HCT116 (cell line): ENCODE results near the gene CCDC157.

ENCODE experiments used
- CEBPB ChIP-seq: IDR thresholded peaks from 2 replicates; pipeline ENCODE4 v1.6.1; 2012; ENCODE audit warnings: low read depth
- EZH2 ChIP-seq: fragments of 200-600 bp; sonication (generic); IDR thresholded peaks from 2 replicates; pipeline ENCODE4 v1.6.1; 2017; ENCODE audit warnings: antibody characterized with exemption, mixed run types
- EZH2phosphoT487 ChIP-seq: fragments of 200-600 bp; IDR thresholded peaks from 2 replicates; pipeline ENCODE4 v1.6.1; 2018; ENCODE audit warnings: antibody characterized with exemption, borderline replicate concordance
- RAD21 ChIP-seq: IDR thresholded peaks from 2 replicates; pipeline ENCODE4 v1.6.1; 2012; ENCODE audit warnings: low read depth, mild to moderate bottlenecking
- SP1 ChIP-seq: IDR thresholded peaks from 2 replicates; pipeline ENCODE4 v1.6.1; 2012; ENCODE audit warnings: low read depth
- TF ChIP-seq, protein P1 (sequence below): IDR thresholded peaks from 2 replicates; pipeline ENCODE4 v1.6.1; 2012
- TF ChIP-seq, protein P2 (sequence below), 3 experiments: fragments of 200-600 bp in 1 of 3; sonication (generic) in 1 of 3; IDR thresholded peaks in 2 of 3; conservative IDR thresholded peaks in 1 of 3; 2 replicates each; pipeline ENCODE4 v1.5.1; 2012 to 2017; ENCODE audit warnings: low read depth in 2 of 3, low read length in 2 of 3, antibody characterized with exemption in 1 of 3, borderline replicate concordance in 1 of 3, control low read depth in 1 of 3, mild to moderate bottlenecking in 1 of 3, mixed read lengths in 1 of 3, mixed run types in 1 of 3, moderate library complexity in 1 of 3; ENCODE audit not compliant: insufficient read depth in 1 of 3
- TF ChIP-seq, protein P3 (sequence below): IDR thresholded peaks from 2 replicates; pipeline ENCODE4 v1.6.1; 2012; ENCODE audit warnings: low read depth

DNA sequence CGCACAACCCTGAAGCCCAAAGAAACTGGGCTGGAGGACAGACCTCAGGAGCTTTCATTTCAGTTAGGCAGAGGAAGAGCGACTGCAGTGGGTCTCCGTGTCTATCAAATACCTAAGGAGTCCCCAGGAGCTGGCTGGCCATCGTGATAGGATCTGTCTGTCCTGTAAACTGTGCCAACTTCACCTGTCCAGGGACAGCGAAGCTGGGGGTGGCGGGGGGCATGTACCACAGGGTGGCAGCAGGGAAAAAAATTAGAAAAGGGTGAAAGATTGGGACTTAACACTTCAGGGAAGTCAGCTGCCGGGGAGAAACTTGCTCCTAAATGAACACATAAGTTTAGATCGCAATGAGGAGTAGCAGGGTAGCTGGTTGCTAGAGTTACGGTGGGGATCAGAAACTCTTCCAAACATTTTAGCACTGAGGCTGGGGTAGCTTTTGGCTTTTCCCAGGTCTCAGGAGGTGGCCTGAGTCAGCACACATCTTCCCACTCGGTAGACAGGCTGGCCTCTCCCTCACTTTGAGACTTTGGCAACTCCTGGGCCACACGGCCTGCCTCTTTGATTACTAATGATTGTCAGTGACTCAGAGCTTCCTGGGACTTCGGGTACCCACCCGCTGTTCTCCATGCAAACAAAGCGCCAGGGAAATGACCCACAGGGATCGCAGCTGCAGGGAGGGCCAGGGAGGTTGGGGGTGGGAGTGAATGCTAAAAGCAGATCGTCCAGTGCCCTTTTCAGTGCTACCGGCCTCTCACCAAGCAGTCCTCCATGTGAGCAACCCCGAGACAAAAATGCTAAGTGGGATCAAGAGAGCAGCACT, 65.9 kb downstream of the CCDC157 start:
- TF ChIP-seq, protein P1, sequence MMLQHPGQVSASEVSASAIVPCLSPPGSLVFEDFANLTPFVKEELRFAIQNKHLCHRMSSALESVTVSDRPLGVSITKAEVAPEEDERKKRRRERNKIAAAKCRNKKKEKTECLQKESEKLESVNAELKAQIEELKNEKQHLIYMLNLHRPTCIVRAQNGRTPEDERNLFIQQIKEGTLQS, result no peak
- TF ChIP-seq, protein P2, sequence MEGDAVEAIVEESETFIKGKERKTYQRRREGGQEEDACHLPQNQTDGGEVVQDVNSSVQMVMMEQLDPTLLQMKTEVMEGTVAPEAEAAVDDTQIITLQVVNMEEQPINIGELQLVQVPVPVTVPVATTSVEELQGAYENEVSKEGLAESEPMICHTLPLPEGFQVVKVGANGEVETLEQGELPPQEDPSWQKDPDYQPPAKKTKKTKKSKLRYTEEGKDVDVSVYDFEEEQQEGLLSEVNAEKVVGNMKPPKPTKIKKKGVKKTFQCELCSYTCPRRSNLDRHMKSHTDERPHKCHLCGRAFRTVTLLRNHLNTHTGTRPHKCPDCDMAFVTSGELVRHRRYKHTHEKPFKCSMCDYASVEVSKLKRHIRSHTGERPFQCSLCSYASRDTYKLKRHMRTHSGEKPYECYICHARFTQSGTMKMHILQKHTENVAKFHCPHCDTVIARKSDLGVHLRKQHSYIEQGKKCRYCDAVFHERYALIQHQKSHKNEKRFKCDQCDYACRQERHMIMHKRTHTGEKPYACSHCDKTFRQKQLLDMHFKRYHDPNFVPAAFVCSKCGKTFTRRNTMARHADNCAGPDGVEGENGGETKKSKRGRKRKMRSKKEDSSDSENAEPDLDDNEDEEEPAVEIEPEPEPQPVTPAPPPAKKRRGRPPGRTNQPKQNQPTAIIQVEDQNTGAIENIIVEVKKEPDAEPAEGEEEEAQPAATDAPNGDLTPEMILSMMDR (IDR thresholded peaks at IDR 0.05 in 2 of 3, conservative IDR thresholded peaks at IDR 0.05 in 1 of 3; ENCODE audit: borderline replicate concordance in 1 of 3, insufficient read depth in 1 of 3, low read depth in 2 of 3, low read length in 2 of 3), result no peak
- TF ChIP-seq SP1, result no peak
- TF ChIP-seq EZH2, result no peak
- TF ChIP-seq, protein P3, sequence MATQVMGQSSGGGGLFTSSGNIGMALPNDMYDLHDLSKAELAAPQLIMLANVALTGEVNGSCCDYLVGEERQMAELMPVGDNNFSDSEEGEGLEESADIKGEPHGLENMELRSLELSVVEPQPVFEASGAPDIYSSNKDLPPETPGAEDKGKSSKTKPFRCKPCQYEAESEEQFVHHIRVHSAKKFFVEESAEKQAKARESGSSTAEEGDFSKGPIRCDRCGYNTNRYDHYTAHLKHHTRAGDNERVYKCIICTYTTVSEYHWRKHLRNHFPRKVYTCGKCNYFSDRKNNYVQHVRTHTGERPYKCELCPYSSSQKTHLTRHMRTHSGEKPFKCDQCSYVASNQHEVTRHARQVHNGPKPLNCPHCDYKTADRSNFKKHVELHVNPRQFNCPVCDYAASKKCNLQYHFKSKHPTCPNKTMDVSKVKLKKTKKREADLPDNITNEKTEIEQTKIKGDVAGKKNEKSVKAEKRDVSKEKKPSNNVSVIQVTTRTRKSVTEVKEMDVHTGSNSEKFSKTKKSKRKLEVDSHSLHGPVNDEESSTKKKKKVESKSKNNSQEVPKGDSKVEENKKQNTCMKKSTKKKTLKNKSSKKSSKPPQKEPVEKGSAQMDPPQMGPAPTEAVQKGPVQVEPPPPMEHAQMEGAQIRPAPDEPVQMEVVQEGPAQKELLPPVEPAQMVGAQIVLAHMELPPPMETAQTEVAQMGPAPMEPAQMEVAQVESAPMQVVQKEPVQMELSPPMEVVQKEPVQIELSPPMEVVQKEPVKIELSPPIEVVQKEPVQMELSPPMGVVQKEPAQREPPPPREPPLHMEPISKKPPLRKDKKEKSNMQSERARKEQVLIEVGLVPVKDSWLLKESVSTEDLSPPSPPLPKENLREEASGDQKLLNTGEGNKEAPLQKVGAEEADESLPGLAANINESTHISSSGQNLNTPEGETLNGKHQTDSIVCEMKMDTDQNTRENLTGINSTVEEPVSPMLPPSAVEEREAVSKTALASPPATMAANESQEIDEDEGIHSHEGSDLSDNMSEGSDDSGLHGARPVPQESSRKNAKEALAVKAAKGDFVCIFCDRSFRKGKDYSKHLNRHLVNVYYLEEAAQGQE, result no peak
- TF ChIP-seq EZH2phosphoT487, result no peak
- TF ChIP-seq CEBPB, result no peak
- TF ChIP-seq RAD21, result no peak
